Vagina (tissue), 2 donors: Measurements from ENCODE around the gene CHPF. TPM values are rescaled to one million over a fixed set of nuclear protein-coding genes. Genes with fewer than 3 reads are reported as not detected.

ENCODE experiments used
- DNase-seq, 2 donors: peaks; one replicate each; pipeline ENCODE4 v3.0.0-alpha.2; 2017; ENCODE audit errors: extremely low spot score in 2 of 2
- H3K27ac ChIP-seq: fragments of 200-600 bp; sonication (generic); one replicate; pipeline ENCODE4 v1.5.1; 2019
- H3K27me3 ChIP-seq: fragments of 200-600 bp; sonication (generic); one replicate; pipeline ENCODE4 v1.5.1; 2019
- H3K36me3 ChIP-seq, 2 donors: fragments of 200-600 bp; sonication (generic); one replicate each; pipeline ENCODE4 v1.5.1; 2017 to 2019
- H3K4me1 ChIP-seq: fragments of 200-600 bp; sonication (generic); one replicate; pipeline ENCODE4 v1.5.1; 2019
- H3K4me3 ChIP-seq, 2 donors: fragments of 200-600 bp; sonication (generic); 1 replicate in 1 of 2; 2 replicates in 1 of 2; pipeline ENCODE4 v1.5.1; 2016 to 2019
- H3K9me3 ChIP-seq: fragments of 200-600 bp; sonication (generic); one replicate; pipeline ENCODE4 v1.5.1; 2019
- POLR2A ChIP-seq, 2 donors: fragments of 450-650 bp; IDR thresholded peaks; one replicate each; pipeline ENCODE4 v1.6.1; 2017; ENCODE audit warnings: antibody characterized with exemption in 2 of 2, mild to moderate bottlenecking in 2 of 2, moderate library complexity in 2 of 2
- POLR2AphosphoS5 ChIP-seq, 2 donors: sonication (generic); formaldehyde crosslinking; IDR thresholded peaks; one replicate each; pipeline ENCODE4 v1.9.0; 2017; ENCODE audit warnings: antibody characterized with exemption in 2 of 2, mild to moderate bottlenecking in 2 of 2, low read depth in 1 of 2; ENCODE audit not compliant: insufficient read depth in 1 of 2
- intact Hi-C: fragments of 100-400 bp; cut with DNase I; formaldehyde crosslinking; loops from one replicate; pipeline ENCODE4 v1.15.1; 2023
- total RNA-seq: library from RNA; depleted of rRNA; stranded (reverse); fragments of >200 nt; gene quantifications from one replicate; pipeline ENCODE4 v1.2.3, GENCODE V29; 2016
- TF ChIP-seq, protein P1 (sequence below), 3 experiments: fragments of 450-650 bp in 2 of 3; fragments of 200-600 bp in 1 of 3; sonication (generic) in 1 of 3; IDR thresholded peaks; one replicate each; pipeline ENCODE4 v1.5.1; 2017 to 2019; ENCODE audit warnings: antibody characterized with exemption in 3 of 3, mild to moderate bottlenecking in 2 of 3, moderate library complexity in 2 of 3

The CHPF gene
- total RNA-seq, 1 donor from 2014 or later, result 41.5 TPM

DNA sequence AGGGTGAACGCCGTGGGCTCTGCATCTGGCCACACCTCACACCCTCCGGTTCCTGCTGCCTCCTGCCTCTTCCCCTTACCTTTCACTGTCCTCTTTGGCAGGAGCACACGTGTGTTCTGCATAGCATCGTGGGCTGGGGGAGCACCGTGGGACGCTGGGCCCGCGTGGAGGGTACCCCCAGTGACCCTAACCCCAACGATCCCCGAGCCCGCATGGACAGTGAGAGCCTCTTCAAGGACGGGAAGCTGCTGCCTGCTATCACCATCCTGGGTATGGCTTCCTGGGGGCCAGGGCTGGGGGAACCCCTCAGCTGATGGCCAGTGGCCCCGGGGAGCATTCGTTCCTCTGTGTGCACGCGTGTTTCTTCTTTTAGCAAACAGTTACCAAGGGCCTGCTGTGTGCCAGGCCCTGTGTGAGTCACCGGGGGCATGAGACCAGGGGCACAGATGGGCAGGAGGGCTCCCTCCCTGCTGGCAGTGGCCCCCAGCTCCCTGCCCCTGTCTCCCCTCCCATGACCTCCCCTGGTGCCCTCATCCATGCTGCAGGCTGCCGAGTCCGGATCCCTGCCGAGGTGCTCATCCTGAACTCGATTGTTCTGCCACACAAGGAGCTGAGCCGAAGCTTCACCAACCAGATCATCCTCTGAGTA lies 37.3 kb downstream of the CHPF start:
- H3K9me3 ChIP-seq, result no peaks in the 10 kb centered on the region
- TF ChIP-seq, protein P1, sequence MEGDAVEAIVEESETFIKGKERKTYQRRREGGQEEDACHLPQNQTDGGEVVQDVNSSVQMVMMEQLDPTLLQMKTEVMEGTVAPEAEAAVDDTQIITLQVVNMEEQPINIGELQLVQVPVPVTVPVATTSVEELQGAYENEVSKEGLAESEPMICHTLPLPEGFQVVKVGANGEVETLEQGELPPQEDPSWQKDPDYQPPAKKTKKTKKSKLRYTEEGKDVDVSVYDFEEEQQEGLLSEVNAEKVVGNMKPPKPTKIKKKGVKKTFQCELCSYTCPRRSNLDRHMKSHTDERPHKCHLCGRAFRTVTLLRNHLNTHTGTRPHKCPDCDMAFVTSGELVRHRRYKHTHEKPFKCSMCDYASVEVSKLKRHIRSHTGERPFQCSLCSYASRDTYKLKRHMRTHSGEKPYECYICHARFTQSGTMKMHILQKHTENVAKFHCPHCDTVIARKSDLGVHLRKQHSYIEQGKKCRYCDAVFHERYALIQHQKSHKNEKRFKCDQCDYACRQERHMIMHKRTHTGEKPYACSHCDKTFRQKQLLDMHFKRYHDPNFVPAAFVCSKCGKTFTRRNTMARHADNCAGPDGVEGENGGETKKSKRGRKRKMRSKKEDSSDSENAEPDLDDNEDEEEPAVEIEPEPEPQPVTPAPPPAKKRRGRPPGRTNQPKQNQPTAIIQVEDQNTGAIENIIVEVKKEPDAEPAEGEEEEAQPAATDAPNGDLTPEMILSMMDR (IDR thresholded peaks at IDR 0.05), result no peak
- TF ChIP-seq POLR2AphosphoS5 (IDR thresholded peaks at IDR 0.05; ENCODE audit: insufficient read depth in 1 of 2, low read depth in 1 of 2) (no peak), POLR2A (IDR thresholded peaks at IDR 0.05) (no peak)
- H3K27me3 ChIP-seq, result no peaks in the 10 kb centered on the region
- H3K4me1 ChIP-seq, result peaks cover 26% of the 10 kb centered on the region
- intact Hi-C loops, result no loop called here
- peaks cover 0 to 35% of the 10 kb centered on the region in 2 donors for H3K36me3 ChIP-seq
- H3K4me3 ChIP-seq, result no peak overlapping the region
- H3K27ac ChIP-seq, result no peak overlapping the region
- DNase-seq, result no peak

GRCh38 chr2:219505585-219505984 lies 38.0 kb downstream of the CHPF start:
- H3K4me1 ChIP-seq, result peaks cover 26% of the 10 kb centered on the region
- no peaks in the 10 kb centered on the region for H3K9me3 ChIP-seq
- no peak overlapping the region for H3K4me3 ChIP-seq
- intact Hi-C loops, result no loop called here
- H3K27ac ChIP-seq, result no peak overlapping the region
- no peak for DNase-seq
- no peaks in the 10 kb centered on the region for H3K27me3 ChIP-seq
- TF ChIP-seq, protein P1 (IDR thresholded peaks at IDR 0.05), result no peak
- TF ChIP-seq POLR2AphosphoS5 (IDR thresholded peaks at IDR 0.05; ENCODE audit: insufficient read depth in 1 of 2, low read depth in 1 of 2) (no peak), POLR2A (IDR thresholded peaks at IDR 0.05) (no peak)
- H3K36me3 ChIP-seq, result peaks cover 0 to 35% of the 10 kb centered on the region in 2 donors

DNA sequence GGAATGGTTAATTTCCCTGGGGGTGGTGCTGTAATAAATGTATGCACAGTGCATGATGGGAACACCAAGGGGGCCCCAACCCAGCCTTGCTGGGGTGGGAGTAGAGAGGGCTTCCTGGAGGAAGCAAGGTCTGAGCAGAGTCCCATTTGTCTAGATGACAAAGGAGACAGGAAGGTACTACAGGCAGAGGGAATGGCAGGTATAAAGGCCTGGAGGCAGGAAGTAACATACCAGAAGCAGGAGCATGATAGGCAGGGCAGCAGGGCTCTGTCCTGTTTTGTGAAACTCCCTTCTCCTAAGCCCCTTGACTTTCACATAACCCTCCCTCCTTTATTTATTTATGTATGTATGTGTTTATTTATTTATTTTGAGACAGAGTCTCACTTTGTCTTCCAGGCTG lies 41.0 kb downstream of the CHPF start:
- Histone ChIP-seq H3K36me3 (peaks cover 0 to 35% of the 10 kb centered on the region in 2 donors), H3K4me1 (peaks cover 23% of the 10 kb centered on the region), H3K9me3 (no peaks in the 10 kb centered on the region), H3K27me3 (no peaks in the 10 kb centered on the region), H3K4me3 (no peak overlapping the region), H3K27ac (no peak overlapping the region)
- no peak for TF ChIP-seq POLR2AphosphoS5 (IDR thresholded peaks at IDR 0.05; ENCODE audit: insufficient read depth in 1 of 2, low read depth in 1 of 2)
- no peak for DNase-seq
- intact Hi-C loops, result no loop called here

DNA sequence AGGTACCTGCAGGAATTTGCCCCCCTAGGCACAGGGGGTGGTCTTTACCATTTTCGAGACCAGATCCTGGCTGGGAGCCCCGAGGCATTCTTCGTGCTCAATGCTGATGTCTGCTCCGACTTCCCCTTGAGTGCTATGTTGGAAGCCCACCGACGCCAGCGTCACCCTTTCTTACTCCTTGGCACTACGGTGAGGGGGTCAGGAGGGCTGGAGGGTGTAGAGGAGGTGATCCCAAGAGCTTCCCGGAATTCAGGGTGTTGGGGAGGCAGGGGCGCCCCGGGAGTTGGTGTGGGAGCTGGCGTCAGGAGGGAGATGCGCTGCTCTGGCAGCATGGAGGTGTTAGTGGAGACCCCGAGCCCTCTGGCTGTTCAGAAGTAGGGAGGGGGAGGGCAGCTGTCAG lies 41.8 kb downstream of the CHPF start:
- no peaks in the 10 kb centered on the region for H3K9me3 ChIP-seq
- H3K36me3 ChIP-seq, result peaks cover 0 to 31% of the 10 kb centered on the region in 2 donors
- intact Hi-C loops, result no loop called here

GRCh38 chr2:219500135-219500534 lies 43.5 kb downstream of the CHPF start:
- H3K4me1 ChIP-seq, result peaks cover 35% of the 10 kb centered on the region
- no peak overlapping the region for H3K27ac ChIP-seq
- peaks cover 0 to 16% of the 10 kb centered on the region in 2 donors for H3K36me3 ChIP-seq
- DNase-seq, result no peak
- H3K9me3 ChIP-seq, result no peaks in the 10 kb centered on the region
- H3K4me3 ChIP-seq, result no peak overlapping the region
- intact Hi-C loops, result no loop called here
- H3K27me3 ChIP-seq, result no peaks in the 10 kb centered on the region
- TF ChIP-seq POLR2A (IDR thresholded peaks at IDR 0.05) (no peak), POLR2AphosphoS5 (IDR thresholded peaks at IDR 0.05; ENCODE audit: insufficient read depth in 1 of 2, low read depth in 1 of 2) (no peak)
- TF ChIP-seq, protein P1 (IDR thresholded peaks at IDR 0.05), result no peak

More for the DNA sequence above, 41.8 kb downstream of the CHPF start:
- peaks cover 31% of the 10 kb centered on the region for H3K4me1 ChIP-seq
- H3K4me3 ChIP-seq, result no peak overlapping the region
- no peak overlapping the region for H3K27ac ChIP-seq
- no peak for TF ChIP-seq POLR2AphosphoS5 (IDR thresholded peaks at IDR 0.05; ENCODE audit: insufficient read depth in 1 of 2, low read depth in 1 of 2)
- TF ChIP-seq, protein P1 (IDR thresholded peaks at IDR 0.05), result no peak
- no peak for TF ChIP-seq POLR2A (IDR thresholded peaks at IDR 0.05)
- H3K27me3 ChIP-seq, result no peaks in the 10 kb centered on the region
- no peak for DNase-seq
